Measurements from ENCODE around the gene FGF4. TPM values are rescaled to one million over a fixed set of nuclear protein-coding genes. Genes with fewer than 3 reads are reported as not detected.

The FGF4 gene
- total RNA-seq, 1 experiment from 2014 or later: not detected

DNA sequence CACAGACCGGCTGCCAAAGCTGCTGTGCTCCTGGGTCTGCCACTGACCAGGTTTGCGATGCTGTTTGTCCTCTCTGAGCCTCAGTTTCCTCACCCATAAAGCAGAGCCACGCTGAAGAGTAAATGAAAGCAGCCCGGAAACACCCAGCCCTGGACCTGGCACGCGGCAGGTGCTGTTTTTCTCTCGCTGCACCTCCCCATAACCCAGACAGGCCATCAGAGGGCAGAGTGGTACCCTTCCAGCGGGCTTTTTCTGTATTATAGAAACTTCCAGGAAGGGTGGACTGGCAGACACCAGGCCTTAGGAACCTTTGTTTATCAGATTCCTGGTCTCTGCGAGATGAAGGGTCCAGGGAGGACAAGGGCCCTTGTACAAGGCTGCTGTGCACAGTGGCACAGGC is 53.4 kb downstream of the FGF4 start:
- H3K36me3 ChIP-seq (ENCODE audit: control insufficient read depth in 1 of 2, insufficient read depth in 2 of 2, low read length in 2 of 2): no peaks in the 10 kb centered on the region
- RAD21 ChIA-PET (ENCODE audit: low non-redundant PET in 1 of 2, low total read pairs in 2 of 2, uncharacterized antibody in 2 of 2, unreplicated experiment in 2 of 2): no interaction called here
- peaks cover 5 to 26% of the 10 kb centered on the region in 2 experiments; a peak in 3 of 4 replicates for H3K4me1 ChIP-seq (ENCODE audit: control insufficient read depth in 1 of 2, insufficient read depth in 2 of 2, low read length in 2 of 2)
- CTCF ChIA-PET: no interaction called here
- H3K9me2 ChIP-seq (ENCODE audit: insufficient read depth): no peaks in the 10 kb centered on the region
- TF ChIP-seq POLR2A (IDR thresholded peaks at IDR 0.05; ENCODE audit: borderline replicate concordance, extremely low read depth, insufficient read depth, insufficient read length): no peak
- TF ChIP-seq, protein P1, sequence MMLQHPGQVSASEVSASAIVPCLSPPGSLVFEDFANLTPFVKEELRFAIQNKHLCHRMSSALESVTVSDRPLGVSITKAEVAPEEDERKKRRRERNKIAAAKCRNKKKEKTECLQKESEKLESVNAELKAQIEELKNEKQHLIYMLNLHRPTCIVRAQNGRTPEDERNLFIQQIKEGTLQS (IDR thresholded peaks at IDR 0.05): no peak
- no peak for TF ChIP-seq EZH2phosphoT487 (IDR thresholded peaks at IDR 0.05; ENCODE audit: borderline replicate concordance)
- TF ChIP-seq, protein P2, sequence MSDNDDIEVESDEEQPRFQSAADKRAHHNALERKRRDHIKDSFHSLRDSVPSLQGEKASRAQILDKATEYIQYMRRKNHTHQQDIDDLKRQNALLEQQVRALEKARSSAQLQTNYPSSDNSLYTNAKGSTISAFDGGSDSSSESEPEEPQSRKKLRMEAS (IDR thresholded peaks at IDR 0.05): peak; percentile 73; the same call in 1 of the 2 replicates
- TF ChIP-seq EZH2 (IDR thresholded peaks at IDR 0.05): no peak
- TF ChIP-seq ZFX (IDR thresholded peaks at IDR 0.05): no peak
- TF ChIP-seq, protein P3, sequence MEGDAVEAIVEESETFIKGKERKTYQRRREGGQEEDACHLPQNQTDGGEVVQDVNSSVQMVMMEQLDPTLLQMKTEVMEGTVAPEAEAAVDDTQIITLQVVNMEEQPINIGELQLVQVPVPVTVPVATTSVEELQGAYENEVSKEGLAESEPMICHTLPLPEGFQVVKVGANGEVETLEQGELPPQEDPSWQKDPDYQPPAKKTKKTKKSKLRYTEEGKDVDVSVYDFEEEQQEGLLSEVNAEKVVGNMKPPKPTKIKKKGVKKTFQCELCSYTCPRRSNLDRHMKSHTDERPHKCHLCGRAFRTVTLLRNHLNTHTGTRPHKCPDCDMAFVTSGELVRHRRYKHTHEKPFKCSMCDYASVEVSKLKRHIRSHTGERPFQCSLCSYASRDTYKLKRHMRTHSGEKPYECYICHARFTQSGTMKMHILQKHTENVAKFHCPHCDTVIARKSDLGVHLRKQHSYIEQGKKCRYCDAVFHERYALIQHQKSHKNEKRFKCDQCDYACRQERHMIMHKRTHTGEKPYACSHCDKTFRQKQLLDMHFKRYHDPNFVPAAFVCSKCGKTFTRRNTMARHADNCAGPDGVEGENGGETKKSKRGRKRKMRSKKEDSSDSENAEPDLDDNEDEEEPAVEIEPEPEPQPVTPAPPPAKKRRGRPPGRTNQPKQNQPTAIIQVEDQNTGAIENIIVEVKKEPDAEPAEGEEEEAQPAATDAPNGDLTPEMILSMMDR (IDR thresholded peaks at IDR 0.05 in 2 of 3, conservative IDR thresholded peaks at IDR 0.05 in 1 of 3; ENCODE audit: borderline replicate concordance in 1 of 3, insufficient read depth in 1 of 3, low read depth in 2 of 3, low read length in 2 of 3): peak; percentile 63 to 81 (median 64)
- TF ChIP-seq TCF7L2 (IDR thresholded peaks at IDR 0.05; ENCODE audit: borderline replicate concordance, extremely low read depth, insufficient read depth, insufficient read length): no peak
- no peak for TF ChIP-seq CEBPB (IDR thresholded peaks at IDR 0.05; ENCODE audit: low read depth)
- no peak for TF ChIP-seq EGR1 (IDR thresholded peaks at IDR 0.05; ENCODE audit: low read depth)
- no peak for TF ChIP-seq ZNF274 (IDR thresholded peaks at IDR 0.05; ENCODE audit: low read depth, low read length)
- peak; percentile 86 for TF ChIP-seq RAD21 (IDR thresholded peaks at IDR 0.05; ENCODE audit: low read depth)
- H3K27ac ChIP-seq (ENCODE audit: low read depth, low read length): no peak overlapping the region
- H3K27me3 ChIP-seq (ENCODE audit: insufficient read depth, low read length): no peaks in the 10 kb centered on the region
- DNase-seq (ENCODE audit: low read depth, low spot score): no peak
- no TSS peak for BruUV-seq (replicated peaks)
- peak; percentile 75 for ATAC-seq
- no peak overlapping the region for H2AFZ ChIP-seq (ENCODE audit: low read depth, low read length, poor library complexity, severe bottlenecking)
- no peaks in the 10 kb centered on the region for H3K9me3 ChIP-seq (ENCODE audit: control insufficient read depth in 1 of 2, insufficient read depth in 1 of 2, low read depth in 1 of 2, low read length in 2 of 2)
- POLR2A ChIA-PET: no interaction called here
- peak overlapping the region; percentile 28; the same call in 1 of the 2 replicates for H3K4me2 ChIP-seq (ENCODE audit: low read length)
- no peaks in the 10 kb centered on the region for H4K20me1 ChIP-seq (ENCODE audit: insufficient read depth)
- intact Hi-C loops (cut with micrococcal nuclease): loop anchor here (1.0 to 5.0 kb wide), 2 partner anchors 167 to 476 kb away; no protein-coding TSS in a partner anchor
- no peak overlapping the region for H3K4me3 ChIP-seq (replicated peaks in 1 of 2; ENCODE audit: low read depth in 1 of 2, low read length in 2 of 2)
- no peaks in the 10 kb centered on the region for H3K79me2 ChIP-seq (ENCODE audit: insufficient read depth, low read length)
- no peak overlapping the region for H3K9ac ChIP-seq (ENCODE audit: low read length)

Measured in HCT116 (cell line).